ENCODE measurements around the gene MOAP1.

- TF ChIP-seq FOXA2 (IDR thresholded peaks at IDR 0.05): no peak
- no peak for TF ChIP-seq YY1 (IDR thresholded peaks at IDR 0.05)
- no peak for TF ChIP-seq CTCF (IDR thresholded peaks at IDR 0.05; ENCODE audit: low read depth, low read length, missing input control)
- TF ChIP-seq RAD21 (IDR thresholded peaks at IDR 0.05): no peak
- TF ChIP-seq EGR1 (IDR thresholded peaks at IDR 0.05; ENCODE audit: low read depth in 2 of 2): no peak
Measured at GRCh38 chr14:93171376-93171775, 13.3 kb downstream of the MOAP1 start.

Data from liver (tissue), 3 donors.